ENCODE results near the gene GP9. TPM values are rescaled to one million over a fixed set of nuclear protein-coding genes. Genes with fewer than 3 reads are reported as not detected.

GP9 gene
- total and polyA plus RNA-seq, 2 donors (not counting 1 experiment from before 2014, with no cell fraction given), result not detected

DNA sequence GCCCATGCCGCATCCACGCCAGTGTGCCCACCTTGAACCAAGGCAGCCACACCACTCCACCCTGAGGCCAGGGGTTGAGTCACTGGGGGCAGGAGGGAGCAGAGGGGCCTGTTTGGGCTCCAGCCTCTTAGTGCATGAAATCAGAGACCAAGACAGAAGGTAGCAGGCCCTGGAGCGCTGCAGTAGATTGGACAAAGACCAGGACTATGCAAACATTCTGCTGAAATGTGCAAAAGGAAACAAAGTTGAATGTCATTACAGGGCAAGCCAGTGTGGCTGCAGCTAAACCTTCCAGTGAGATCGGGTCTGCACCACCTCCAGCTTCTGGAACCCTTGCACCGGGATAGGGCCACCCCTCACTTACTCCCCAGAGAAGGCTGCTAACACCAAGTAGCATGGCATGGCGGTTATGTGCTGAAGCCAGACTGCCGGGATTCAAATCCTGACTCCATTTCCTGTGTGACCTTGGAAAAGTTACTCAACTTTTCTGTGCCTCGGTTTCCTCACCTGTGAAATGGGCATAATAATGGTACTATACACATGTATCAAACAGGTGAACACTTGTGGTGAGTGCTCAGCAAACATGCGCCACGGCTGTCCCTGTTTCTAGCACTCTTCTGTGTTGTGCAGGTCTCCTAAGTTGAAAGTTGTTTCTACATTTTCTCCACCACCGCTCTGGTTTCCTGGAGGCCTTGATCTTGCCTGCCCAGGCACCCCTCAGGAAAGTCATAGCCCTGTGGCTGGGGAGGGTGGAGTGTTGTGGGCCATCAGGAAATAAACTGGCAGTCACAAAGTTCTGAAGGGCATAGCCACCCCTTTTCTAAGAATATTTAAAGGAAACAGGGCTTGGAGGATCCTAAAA is 25.0 kb upstream of the GP9 start:
- Histone ChIP-seq H3K4me1 (ENCODE audit: control insufficient read depth in 2 of 2, insufficient read depth in 2 of 2, low read length in 2 of 2) (no peaks in the 10 kb centered on the region), H3K27ac (ENCODE audit: low read length in 2 of 2) (no peak overlapping the region), H3K36me3 (replicated peaks in 1 of 2; ENCODE audit: control extremely low read depth in 1 of 2, control insufficient read depth in 1 of 2, extremely low read depth in 1 of 2, insufficient read depth in 2 of 2, low read length in 1 of 2) (no peaks in the 10 kb centered on the region), H2AFZ (ENCODE audit: insufficient read depth, low read depth, low read length, poor library complexity, severe bottlenecking) (no peak overlapping the region), H3K9ac (ENCODE audit: low read length) (no peak overlapping the region), H3K4me2 (replicated peaks; ENCODE audit: low read depth, low read length, poor library complexity, severe bottlenecking) (no peak overlapping the region), H3K79me2 (ENCODE audit: control insufficient read depth, insufficient read depth, low read length) (no peaks in the 10 kb centered on the region), H3K27me3 (replicated peaks in 1 of 4; ENCODE audit: control extremely low read depth in 1 of 4, control insufficient read depth in 3 of 4, insufficient read depth in 4 of 4, low read length in 3 of 4) (peaks cover 0 to 20% (median under 1%) of the 10 kb centered on the region in 4 experiments), H4K20me1 (ENCODE audit: control insufficient read depth, insufficient read depth, low read length, poor library complexity, severe bottlenecking) (no peaks in the 10 kb centered on the region), H3K4me3 (ENCODE audit: control extremely low read depth in 1 of 5, extremely low read depth in 1 of 5, insufficient read depth in 1 of 5, low read depth in 2 of 5, low read length in 4 of 5) (no peak overlapping the region), H3K9me3 (ENCODE audit: control extremely low read depth in 1 of 3, control insufficient read depth in 2 of 3, insufficient read depth in 1 of 3, low read length in 2 of 3) (peaks cover 0 to 8% (median 0%) of the 10 kb centered on the region in 3 donors)
- ATAC-seq (ENCODE audit: low read depth) (no peak), DNase-seq (no peak)
- intact Hi-C loops (cut with micrococcal nuclease), result no loop called here
- CTCF ChIA-PET, result interaction anchor here (1.2 to 1.7 kb wide), 3 partner anchors 16 to 66 kb away, joined by 3 to 4 read pairs (median 4); no protein-coding TSS in a partner anchor
- WGBS (ENCODE audit: insufficient coverage), result 89% methylated on average over 5 of the region's 11 CpGs
- TF ChIP-seq, protein P1, sequence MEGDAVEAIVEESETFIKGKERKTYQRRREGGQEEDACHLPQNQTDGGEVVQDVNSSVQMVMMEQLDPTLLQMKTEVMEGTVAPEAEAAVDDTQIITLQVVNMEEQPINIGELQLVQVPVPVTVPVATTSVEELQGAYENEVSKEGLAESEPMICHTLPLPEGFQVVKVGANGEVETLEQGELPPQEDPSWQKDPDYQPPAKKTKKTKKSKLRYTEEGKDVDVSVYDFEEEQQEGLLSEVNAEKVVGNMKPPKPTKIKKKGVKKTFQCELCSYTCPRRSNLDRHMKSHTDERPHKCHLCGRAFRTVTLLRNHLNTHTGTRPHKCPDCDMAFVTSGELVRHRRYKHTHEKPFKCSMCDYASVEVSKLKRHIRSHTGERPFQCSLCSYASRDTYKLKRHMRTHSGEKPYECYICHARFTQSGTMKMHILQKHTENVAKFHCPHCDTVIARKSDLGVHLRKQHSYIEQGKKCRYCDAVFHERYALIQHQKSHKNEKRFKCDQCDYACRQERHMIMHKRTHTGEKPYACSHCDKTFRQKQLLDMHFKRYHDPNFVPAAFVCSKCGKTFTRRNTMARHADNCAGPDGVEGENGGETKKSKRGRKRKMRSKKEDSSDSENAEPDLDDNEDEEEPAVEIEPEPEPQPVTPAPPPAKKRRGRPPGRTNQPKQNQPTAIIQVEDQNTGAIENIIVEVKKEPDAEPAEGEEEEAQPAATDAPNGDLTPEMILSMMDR (IDR thresholded peaks at IDR 0.05), result no peak
- no peak for TF ChIP-seq EZH2 (IDR thresholded peaks at IDR 0.05; ENCODE audit: borderline replicate concordance, insufficient read depth, low read depth, low read length, poor library complexity, severe bottlenecking)
- Mint-ChIP-seq H3K4me1 (no peaks in the 10 kb centered on the region), H3K27ac (no peak overlapping the region), H3K27me3 (peaks cover 25% of the 10 kb centered on the region), H3K4me3 (no peak overlapping the region), H3K9me3 (ENCODE audit: insufficient read depth) (no peaks in the 10 kb centered on the region)
- POLR2A ChIA-PET, result no interaction called here

Data from B cell (primary cell).